ENCODE measurements around the gene BMP6.

The BMP6 gene

GRCh38 chr6:7684076-7684475, 41.8 kb upstream of the BMP6 start:
- no peaks in the 10 kb centered on the region for H3K79me2 ChIP-seq (ENCODE audit: control insufficient read depth, insufficient read depth, low read length, poor library complexity)
- H3K9me3 ChIP-seq (ENCODE audit: insufficient read depth, low read depth, low read length), result no peaks in the 10 kb centered on the region
- peaks cover 8 to 9% of the 10 kb centered on the region in 2 experiments for H3K4me1 ChIP-seq (ENCODE audit: control insufficient read depth in 1 of 2, insufficient read depth in 2 of 2, low read length in 2 of 2)
- no peak overlapping the region for H3K4ac ChIP-seq (ENCODE audit: low read depth, low read length)
- H4K8ac ChIP-seq (ENCODE audit: low read depth, low read length), result no peak overlapping the region
- H3K9ac ChIP-seq (ENCODE audit: low read length), result no peak overlapping the region
- H3K18ac ChIP-seq (ENCODE audit: low read length), result no peak overlapping the region
- H3K23ac ChIP-seq (ENCODE audit: low read length), result no peak overlapping the region
- no peak overlapping the region for H2BK5ac ChIP-seq (ENCODE audit: low read depth, low read length, poor library complexity)
- H3K79me1 ChIP-seq (ENCODE audit: low read length), result peaks cover 2% of the 10 kb centered on the region
- no peak overlapping the region for H2AK5ac ChIP-seq (ENCODE audit: low read length)
- H3K4me3 ChIP-seq (ENCODE audit: low read depth, low read length), result no peak overlapping the region
- H3K27ac ChIP-seq (ENCODE audit: low read depth, low read length), result no peak overlapping the region
- no peak for DNase-seq
- H3K36me3 ChIP-seq (ENCODE audit: control insufficient read depth in 1 of 2, insufficient read depth in 2 of 2, low read length in 2 of 2), result no peaks in the 10 kb centered on the region
- H2BK120ac ChIP-seq (ENCODE audit: insufficient read depth, low read length, poor library complexity), result no peak overlapping the region
- H3K4me2 ChIP-seq (ENCODE audit: low read length), result no peak overlapping the region
- H2BK12ac ChIP-seq (ENCODE audit: low read length), result no peak overlapping the region
- H3K27me3 ChIP-seq (ENCODE audit: insufficient read depth, low read length), result no peaks in the 10 kb centered on the region
- no peak overlapping the region for H4K91ac ChIP-seq (ENCODE audit: low read depth, low read length)
- H2AFZ ChIP-seq (ENCODE audit: insufficient read depth, low read length, poor library complexity), result no peak overlapping the region
- WGBS (ENCODE audit: extremely low coverage, insufficient coverage, insufficient read length), result no CpG with 5 or more reads among the region's 1 CpG
- H4K12ac ChIP-seq (ENCODE audit: low read depth, low read length), result no peak overlapping the region
- no peak overlapping the region for H3K14ac ChIP-seq (ENCODE audit: low read length)

- Histone ChIP-seq H3K4me2 (ENCODE audit: low read length) (no peak overlapping the region), H2BK120ac (ENCODE audit: insufficient read depth, low read length, poor library complexity) (no peak overlapping the region), H3K9ac (ENCODE audit: low read length) (no peak overlapping the region), H2AFZ (ENCODE audit: insufficient read depth, low read length, poor library complexity) (no peak overlapping the region), H3K4me1 (ENCODE audit: control insufficient read depth in 1 of 2, insufficient read depth in 2 of 2, low read length in 2 of 2) (peaks cover 6 to 9% of the 10 kb centered on the region in 2 experiments), H3K4ac (ENCODE audit: low read depth, low read length) (no peak overlapping the region), H3K23ac (ENCODE audit: low read length) (no peak overlapping the region), H4K91ac (ENCODE audit: low read depth, low read length) (no peak overlapping the region), H3K4me3 (ENCODE audit: low read depth, low read length) (no peak overlapping the region), H3K79me2 (ENCODE audit: control insufficient read depth, insufficient read depth, low read length, poor library complexity) (no peaks in the 10 kb centered on the region), H3K9me3 (ENCODE audit: insufficient read depth, low read depth, low read length) (no peaks in the 10 kb centered on the region), H3K27ac (ENCODE audit: low read depth, low read length) (no peak overlapping the region), H3K79me1 (ENCODE audit: low read length) (peaks cover 2% of the 10 kb centered on the region), H2BK5ac (ENCODE audit: low read depth, low read length, poor library complexity) (no peak overlapping the region), H4K12ac (ENCODE audit: low read depth, low read length) (no peak overlapping the region), H3K18ac (ENCODE audit: low read length) (no peak overlapping the region), H3K27me3 (ENCODE audit: insufficient read depth, low read length) (no peaks in the 10 kb centered on the region), H3K36me3 (ENCODE audit: control insufficient read depth in 1 of 2, insufficient read depth in 2 of 2, low read length in 2 of 2) (no peaks in the 10 kb centered on the region), H4K8ac (ENCODE audit: low read depth, low read length) (no peak overlapping the region), H2BK12ac (ENCODE audit: low read length) (no peak overlapping the region), H3K14ac (ENCODE audit: low read length) (no peak overlapping the region), H2AK5ac (ENCODE audit: low read length) (no peak overlapping the region)
- WGBS (ENCODE audit: extremely low coverage, insufficient coverage, insufficient read length), result no CpG with 5 or more reads among the region's 4 CpGs
- no peak for DNase-seq
These were observed 41.1 kb upstream of the BMP6 start for GRCh38 chr6:7684843-7685242.

- H3K14ac ChIP-seq (ENCODE audit: low read length), result no peak overlapping the region
- no peak overlapping the region for H3K27ac ChIP-seq (ENCODE audit: low read depth, low read length)
- H2AK5ac ChIP-seq (ENCODE audit: low read length), result no peak overlapping the region
- no CpG with 5 or more reads among the region's 1 CpG for WGBS (ENCODE audit: extremely low coverage, insufficient coverage, insufficient read length)
- no peak overlapping the region for H2BK120ac ChIP-seq (ENCODE audit: insufficient read depth, low read length, poor library complexity)
- no peak overlapping the region for H3K4me2 ChIP-seq (ENCODE audit: low read length)
- H3K27me3 ChIP-seq (ENCODE audit: insufficient read depth, low read length), result no peaks in the 10 kb centered on the region
- no peak overlapping the region for H3K9ac ChIP-seq (ENCODE audit: low read length)
- H3K4ac ChIP-seq (ENCODE audit: low read depth, low read length), result no peak overlapping the region
- H4K91ac ChIP-seq (ENCODE audit: low read depth, low read length), result no peak overlapping the region
- no peak overlapping the region for H3K4me3 ChIP-seq (ENCODE audit: low read depth, low read length)
- peaks cover 4 to 6% of the 10 kb centered on the region in 2 experiments for H3K4me1 ChIP-seq (ENCODE audit: control insufficient read depth in 1 of 2, insufficient read depth in 2 of 2, low read length in 2 of 2)
- peaks cover 2% of the 10 kb centered on the region for H3K79me1 ChIP-seq (ENCODE audit: low read length)
- H3K36me3 ChIP-seq (ENCODE audit: control insufficient read depth in 1 of 2, insufficient read depth in 2 of 2, low read length in 2 of 2), result no peaks in the 10 kb centered on the region
- no peak overlapping the region for H4K12ac ChIP-seq (ENCODE audit: low read depth, low read length)
- no peak overlapping the region for H2BK5ac ChIP-seq (ENCODE audit: low read depth, low read length, poor library complexity)
- H3K23ac ChIP-seq (ENCODE audit: low read length), result no peak overlapping the region
- H2BK12ac ChIP-seq (ENCODE audit: low read length), result no peak overlapping the region
- no peaks in the 10 kb centered on the region for H3K79me2 ChIP-seq (ENCODE audit: control insufficient read depth, insufficient read depth, low read length, poor library complexity)
- H2AFZ ChIP-seq (ENCODE audit: insufficient read depth, low read length, poor library complexity), result no peak overlapping the region
- no peak overlapping the region for H3K18ac ChIP-seq (ENCODE audit: low read length)
- no peak for DNase-seq
- no peaks in the 10 kb centered on the region for H3K9me3 ChIP-seq (ENCODE audit: insufficient read depth, low read depth, low read length)
- no peak overlapping the region for H4K8ac ChIP-seq (ENCODE audit: low read depth, low read length)
These were observed 40.6 kb upstream of the BMP6 start for GRCh38 chr6:7685276-7685675.

GRCh38 chr6:7687145-7688111, 38.5 kb upstream of the BMP6 start:
- H3K9ac ChIP-seq (ENCODE audit: low read length), result no peak overlapping the region
- H3K23ac ChIP-seq (ENCODE audit: low read length), result no peak overlapping the region
- no peaks in the 10 kb centered on the region for H3K36me3 ChIP-seq (ENCODE audit: control insufficient read depth in 1 of 2, insufficient read depth in 2 of 2, low read length in 2 of 2)
- no peak overlapping the region for H4K91ac ChIP-seq (ENCODE audit: low read depth, low read length)
- H3K14ac ChIP-seq (ENCODE audit: low read length), result no peak overlapping the region
- H3K9me3 ChIP-seq (ENCODE audit: insufficient read depth, low read depth, low read length), result no peaks in the 10 kb centered on the region
- H3K18ac ChIP-seq (ENCODE audit: low read length), result no peak overlapping the region
- no peak overlapping the region for H2AK5ac ChIP-seq (ENCODE audit: low read length)
- no peak overlapping the region for H2BK12ac ChIP-seq (ENCODE audit: low read length)
- no peak overlapping the region for H2BK5ac ChIP-seq (ENCODE audit: low read depth, low read length, poor library complexity)
- H4K8ac ChIP-seq (ENCODE audit: low read depth, low read length), result no peak overlapping the region
- no peaks in the 10 kb centered on the region for H3K79me2 ChIP-seq (ENCODE audit: control insufficient read depth, insufficient read depth, low read length, poor library complexity)
- no peak for DNase-seq
- H3K4ac ChIP-seq (ENCODE audit: low read depth, low read length), result no peak overlapping the region
- no CpG with 5 or more reads among the region's 8 CpGs for WGBS (ENCODE audit: extremely low coverage, insufficient coverage, insufficient read length)
- H3K4me2 ChIP-seq (ENCODE audit: low read length), result no peak overlapping the region
- no peak overlapping the region for H2BK120ac ChIP-seq (ENCODE audit: insufficient read depth, low read length, poor library complexity)
- no peak overlapping the region for H4K12ac ChIP-seq (ENCODE audit: low read depth, low read length)
- H3K79me1 ChIP-seq (ENCODE audit: low read length), result no peaks in the 10 kb centered on the region
- no peak overlapping the region for H3K4me3 ChIP-seq (ENCODE audit: low read depth, low read length)
- no peaks in the 10 kb centered on the region for H3K27me3 ChIP-seq (ENCODE audit: insufficient read depth, low read length)
- H3K27ac ChIP-seq (ENCODE audit: low read depth, low read length), result no peak overlapping the region
- H3K4me1 ChIP-seq (ENCODE audit: control insufficient read depth in 1 of 2, insufficient read depth in 2 of 2, low read length in 2 of 2), result peaks cover 8 to 9% of the 10 kb centered on the region in 2 experiments
- no peak overlapping the region for H2AFZ ChIP-seq (ENCODE audit: insufficient read depth, low read length, poor library complexity)

Measured in trophoblast cell (in vitro differentiated cells and primary cell).